ENCODE results near the gene NDE1.
"Not testable (repeated sequence)": the region's sequence is repeated elsewhere in the genome, so short reads cannot be mapped to it uniquely, and the experiment has no call there.

Gene NDE1

GRCh38 chr16:15650698-15651171, 690 bp downstream of the NDE1 start:
- TF ChIP-seq, protein P1, sequence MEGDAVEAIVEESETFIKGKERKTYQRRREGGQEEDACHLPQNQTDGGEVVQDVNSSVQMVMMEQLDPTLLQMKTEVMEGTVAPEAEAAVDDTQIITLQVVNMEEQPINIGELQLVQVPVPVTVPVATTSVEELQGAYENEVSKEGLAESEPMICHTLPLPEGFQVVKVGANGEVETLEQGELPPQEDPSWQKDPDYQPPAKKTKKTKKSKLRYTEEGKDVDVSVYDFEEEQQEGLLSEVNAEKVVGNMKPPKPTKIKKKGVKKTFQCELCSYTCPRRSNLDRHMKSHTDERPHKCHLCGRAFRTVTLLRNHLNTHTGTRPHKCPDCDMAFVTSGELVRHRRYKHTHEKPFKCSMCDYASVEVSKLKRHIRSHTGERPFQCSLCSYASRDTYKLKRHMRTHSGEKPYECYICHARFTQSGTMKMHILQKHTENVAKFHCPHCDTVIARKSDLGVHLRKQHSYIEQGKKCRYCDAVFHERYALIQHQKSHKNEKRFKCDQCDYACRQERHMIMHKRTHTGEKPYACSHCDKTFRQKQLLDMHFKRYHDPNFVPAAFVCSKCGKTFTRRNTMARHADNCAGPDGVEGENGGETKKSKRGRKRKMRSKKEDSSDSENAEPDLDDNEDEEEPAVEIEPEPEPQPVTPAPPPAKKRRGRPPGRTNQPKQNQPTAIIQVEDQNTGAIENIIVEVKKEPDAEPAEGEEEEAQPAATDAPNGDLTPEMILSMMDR (conservative IDR thresholded peaks at IDR 0.05; ENCODE audit: control insufficient read depth, insufficient read depth, low read depth, low read length) = no peak
- peak; percentile 22 for DNase-seq (ENCODE audit: low read depth)
- H3K4me3 ChIP-seq (ENCODE audit: control insufficient read depth, low read depth, low read length) = peak overlapping the region; percentile 91

DNA sequence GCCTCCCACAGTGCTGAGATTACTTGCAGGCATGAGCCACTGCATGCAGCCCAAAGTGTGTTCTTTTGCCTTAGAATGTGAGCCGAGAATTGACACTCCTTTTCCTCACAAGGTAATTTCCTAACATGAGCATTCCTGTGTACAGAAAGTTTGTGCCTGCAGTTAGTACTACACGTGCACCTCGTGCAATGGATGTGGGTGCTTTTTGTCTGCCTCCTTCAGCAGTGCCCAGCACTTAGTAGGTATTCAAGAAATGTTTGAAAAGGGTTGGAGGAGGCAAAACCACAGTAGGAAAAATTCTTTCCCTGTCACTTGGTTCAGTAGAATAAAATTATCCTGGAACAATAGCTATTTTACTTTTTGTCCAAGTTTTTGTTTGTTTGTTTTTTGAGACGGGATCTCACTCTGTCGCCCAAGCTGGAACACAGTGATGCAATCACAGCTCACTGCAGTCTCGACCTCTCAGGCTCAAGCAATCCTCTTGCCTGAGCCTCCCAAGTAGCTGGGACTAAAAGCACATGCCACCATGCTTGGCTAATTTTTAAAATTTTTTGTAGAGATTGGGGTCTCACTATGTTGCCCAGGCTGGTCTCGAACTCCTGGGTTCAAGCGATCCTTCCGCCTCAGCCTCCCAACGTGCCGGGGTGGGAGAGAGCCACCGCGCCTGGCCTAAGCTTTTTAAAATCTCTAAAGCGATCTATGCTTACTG, 2.4 kb downstream of the NDE1 start:
- no peak overlapping the region for H3K4me3 ChIP-seq (ENCODE audit: control insufficient read depth, low read depth, low read length)
- DNase-seq (ENCODE audit: low read depth) = no peak
- TF ChIP-seq, protein P1 (conservative IDR thresholded peaks at IDR 0.05; ENCODE audit: control insufficient read depth, insufficient read depth, low read depth, low read length) = no peak

DNA sequence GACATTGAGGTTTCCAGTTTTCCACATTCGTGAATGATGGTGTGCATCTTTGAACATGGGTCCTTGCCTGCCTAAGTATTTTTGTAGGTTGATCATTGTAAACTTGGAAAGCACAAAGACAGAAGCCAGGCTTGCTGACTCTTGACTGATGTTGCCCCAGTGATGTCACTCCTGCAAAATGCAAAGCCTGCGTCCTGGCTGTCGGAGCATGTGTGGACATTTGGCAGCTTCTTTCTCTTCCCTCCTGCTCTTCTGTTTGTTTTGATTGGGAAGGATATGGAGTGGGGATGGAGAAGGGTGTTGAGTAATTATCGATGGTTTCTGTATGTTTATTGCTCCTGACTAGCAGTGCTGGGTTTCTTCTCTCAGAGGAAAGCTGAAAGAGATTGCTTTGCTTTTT, 3.2 kb downstream of the NDE1 start:
- TF ChIP-seq, protein P1 (conservative IDR thresholded peaks at IDR 0.05; ENCODE audit: control insufficient read depth, insufficient read depth, low read depth, low read length) = no peak
- no peak overlapping the region for H3K4me3 ChIP-seq (ENCODE audit: control insufficient read depth, low read depth, low read length)
- peak; percentile 92 for DNase-seq (ENCODE audit: low read depth)

GRCh38 chr16:15654591-15654990, 4.5 kb downstream of the NDE1 start:
- H3K4me3 ChIP-seq (ENCODE audit: control insufficient read depth, low read depth, low read length) = no peak overlapping the region
- TF ChIP-seq, protein P1 (conservative IDR thresholded peaks at IDR 0.05; ENCODE audit: control insufficient read depth, insufficient read depth, low read depth, low read length) = no peak
- no peak for DNase-seq (ENCODE audit: low read depth)

DNA sequence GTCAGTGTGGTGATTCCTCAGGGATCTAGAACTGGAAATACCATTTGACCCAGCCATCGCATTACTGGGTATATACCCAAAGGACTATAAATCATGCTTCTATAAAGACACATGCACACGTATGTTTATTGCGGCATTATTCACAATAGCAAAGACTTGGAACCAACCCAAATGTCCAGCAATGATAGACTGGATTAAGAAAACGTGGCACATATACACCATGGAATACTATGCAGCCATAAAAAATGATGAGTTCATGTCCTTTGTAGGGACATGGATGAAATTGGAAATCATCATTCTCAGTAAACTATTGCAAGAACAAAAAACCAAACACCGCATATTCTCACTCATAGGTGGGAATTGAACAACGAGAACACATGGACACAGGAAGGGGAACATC, 5.5 kb downstream of the NDE1 start:
- DNase-seq (ENCODE audit: low read depth); H3K4me3 ChIP-seq (ENCODE audit: control insufficient read depth, low read depth, low read length): not testable (repeated sequence)

- TF ChIP-seq, protein P1 (conservative IDR thresholded peaks at IDR 0.05; ENCODE audit: control insufficient read depth, insufficient read depth, low read depth, low read length) = no peak
- no peak for DNase-seq (ENCODE audit: low read depth)
- no peak overlapping the region for H3K4me3 ChIP-seq (ENCODE audit: control insufficient read depth, low read depth, low read length)
Measured at GRCh38 chr16:15658149-15658548, 8.1 kb downstream of the NDE1 start.

DNA sequence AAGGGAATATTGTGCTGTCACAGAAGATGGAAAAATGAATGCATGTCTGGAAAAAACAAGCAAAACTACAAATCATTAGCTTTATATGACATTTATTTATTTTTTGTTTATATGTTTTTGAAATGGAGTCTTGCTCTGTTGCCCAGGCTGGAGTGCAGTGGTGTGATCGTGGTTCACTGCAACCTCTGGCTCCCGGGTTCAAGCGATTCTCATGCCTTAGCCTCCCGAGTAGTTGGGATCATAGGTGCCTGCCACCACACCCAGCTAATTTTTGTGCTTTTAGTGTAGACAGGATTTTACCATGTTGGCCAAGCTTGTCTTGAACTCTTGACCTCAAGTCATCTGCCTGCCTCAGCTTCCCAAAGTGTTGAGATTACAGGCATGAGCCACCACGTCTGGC, 8.5 kb downstream of the NDE1 start:
- no peak overlapping the region for H3K4me3 ChIP-seq (ENCODE audit: control insufficient read depth, low read depth, low read length)
- TF ChIP-seq, protein P1 (conservative IDR thresholded peaks at IDR 0.05; ENCODE audit: control insufficient read depth, insufficient read depth, low read depth, low read length) = no peak
- no peak for DNase-seq (ENCODE audit: low read depth)

All from fibroblast of mammary gland (primary cell).